ENCODE data around the gene CUL4B. TPM values are rescaled to one million over a fixed set of nuclear protein-coding genes. Genes with fewer than 3 reads are reported as not detected.

The CUL4B gene
- total and polyA plus RNA-seq, 2 experiments from 2014 or later: 12.7 to 42.9 TPM

GRCh38 chrX:120485638-120486520, 74.9 kb downstream of the CUL4B start:
- ATAC-seq: peak; percentile 94
- Mint-ChIP-seq H3K36me3 (ENCODE audit: low read depth) (no peaks in the 10 kb centered on the region), H3K4me3 (peak overlapping the region; percentile 77), H3K9me3 (no peaks in the 10 kb centered on the region), H3K4me1 (no peaks in the 10 kb centered on the region), H3K27me3 (ENCODE audit: insufficient read depth, low read depth, poor library complexity) (no peaks in the 10 kb centered on the region), H3K27ac (peak overlapping the region; percentile 95)
- H3K79me2 ChIP-seq (replicated peaks; ENCODE audit: insufficient read depth): no peaks in the 10 kb centered on the region
- peak; percentile 86 for DNase-seq (ENCODE audit: low spot score)
- peak overlapping the region; percentile 47 for H3K4me3 ChIP-seq
- TF ChIP-seq EZH2 (IDR thresholded peaks at IDR 0.05; ENCODE audit: low read depth, unreplicated experiment) (no peak), ZNF114 (CRISPR knock-in tag; IDR thresholded peaks at IDR 0.05) (no peak), ETS1 (IDR thresholded peaks at IDR 0.05) (no peak), JUNB (IDR thresholded peaks at IDR 0.05; ENCODE audit: unreplicated experiment) (no peak), STAT1 (IDR thresholded peaks at IDR 0.05; ENCODE audit: unreplicated experiment) (no peak), CTCF (conservative IDR thresholded peaks at IDR 0.05; ENCODE audit: low read depth in 2 of 2) (peak; percentile 43 to 50), EZH2phosphoT487 (IDR thresholded peaks at IDR 0.05; ENCODE audit: unreplicated experiment) (no peak), NANOG (IDR thresholded peaks at IDR 0.05; ENCODE audit: borderline replicate concordance) (no peak)
- H3K4me1 ChIP-seq (ENCODE audit: insufficient read depth): no peaks in the 10 kb centered on the region
- H3K9me2 ChIP-seq (ENCODE audit: insufficient read depth): no peaks in the 10 kb centered on the region
- H2AFZ ChIP-seq: no peak overlapping the region; the same call in 1 of the 2 replicates
- peak overlapping the region; percentile 68 for H3K27ac ChIP-seq (ENCODE audit: low read depth)
- H4K20me1 ChIP-seq (replicated peaks; ENCODE audit: insufficient read depth): no peaks in the 10 kb centered on the region
- H3F3A ChIP-seq (replicated peaks; ENCODE audit: low read depth): no peaks in the 10 kb centered on the region
- H3K27me3 ChIP-seq (ENCODE audit: insufficient read depth): no peaks in the 10 kb centered on the region
- no peaks in the 10 kb centered on the region for H3K36me3 ChIP-seq (ENCODE audit: insufficient read depth)
- peak overlapping the region; percentile 64 for H3K4me2 ChIP-seq

- TF ChIP-seq REST (IDR thresholded peaks at IDR 0.05; ENCODE audit: unreplicated experiment): no peak
- TF ChIP-seq EZH2phosphoT487 (IDR thresholded peaks at IDR 0.05; ENCODE audit: unreplicated experiment): no peak
- no peak for TF ChIP-seq CREB1 (CRISPR knock-in tag; IDR thresholded peaks at IDR 0.05; ENCODE audit: low read depth)
- TF ChIP-seq STAT1 (IDR thresholded peaks at IDR 0.05; ENCODE audit: unreplicated experiment): no peak
- no peak for TF ChIP-seq EZH2 (IDR thresholded peaks at IDR 0.05; ENCODE audit: low read depth, unreplicated experiment)
- no peak for TF ChIP-seq ZNF114 (CRISPR knock-in tag; IDR thresholded peaks at IDR 0.05)
- TF ChIP-seq CTCF (conservative IDR thresholded peaks at IDR 0.05; ENCODE audit: low read depth in 2 of 2): no peak
- no peak for TF ChIP-seq ETS1 (IDR thresholded peaks at IDR 0.05)
- no peak for TF ChIP-seq POLR2AphosphoS5 (IDR thresholded peaks at IDR 0.05; ENCODE audit: low read depth)
- no peak for TF ChIP-seq JUNB (IDR thresholded peaks at IDR 0.05; ENCODE audit: unreplicated experiment)
Measured at GRCh38 chrX:120485315-120485637, 75.5 kb downstream of the CUL4B start.

More at GRCh38 chrX:120485315-120485637, 75.5 kb downstream of the CUL4B start:
- Histone ChIP-seq H3K36me3 (ENCODE audit: insufficient read depth) (no peaks in the 10 kb centered on the region), H3K4me1 (ENCODE audit: insufficient read depth) (no peaks in the 10 kb centered on the region), H3F3A (replicated peaks; ENCODE audit: low read depth) (no peaks in the 10 kb centered on the region), H3K27ac (ENCODE audit: low read depth) (no peak overlapping the region), H4K20me1 (replicated peaks; ENCODE audit: insufficient read depth) (no peaks in the 10 kb centered on the region), H3K9me2 (ENCODE audit: insufficient read depth) (no peaks in the 10 kb centered on the region), H3K27me3 (ENCODE audit: insufficient read depth) (no peaks in the 10 kb centered on the region), H3K4me2 (peak overlapping the region; percentile 64), H3K4me3 (peak overlapping the region; percentile 47), H3K79me2 (replicated peaks; ENCODE audit: insufficient read depth) (no peaks in the 10 kb centered on the region), H2AFZ (no peak overlapping the region; the same call in 1 of the 2 replicates)
- DNase-seq (ENCODE audit: low spot score) (no peak), ATAC-seq (no peak)
- H3K27ac Mint-ChIP-seq: peak overlapping the region; percentile 95
- no peaks in the 10 kb centered on the region for H3K4me1 Mint-ChIP-seq
- H3K9me3 Mint-ChIP-seq: no peaks in the 10 kb centered on the region
- no peaks in the 10 kb centered on the region for H3K36me3 Mint-ChIP-seq (ENCODE audit: low read depth)
- H3K27me3 Mint-ChIP-seq (ENCODE audit: insufficient read depth, low read depth, poor library complexity): no peaks in the 10 kb centered on the region
- peak overlapping the region; percentile 77 for H3K4me3 Mint-ChIP-seq

Data from GM23338 (cell line).